WTC11 (cell line): Measurements from ENCODE around the gene LY9. TPM values are rescaled to one million over a fixed set of nuclear protein-coding genes. Genes with fewer than 3 reads are reported as not detected.

Source experiments
- ATAC-seq: fragments of 200-7000 bp; cut with Tn5 transposase; 2 replicates; pipeline ENCODE4 v1.10.0; 2021; ENCODE audit warnings: mild to moderate bottlenecking, moderate library complexity
- CTCF ChIA-PET: fragments of 300-600 bp; sonication (Branson Sonifier 250); formaldehyde crosslinking; loops from one replicate; lab custom pipeline; 2021; ENCODE audit warnings: antibody characterized with exemption; lab: Charles Lee
- POLR2A ChIA-PET: fragments of 350-600 bp; sonication (Branson Sonifier 250); formaldehyde crosslinking; loops from one replicate; lab custom pipeline; 2021; ENCODE audit warnings: antibody characterized with exemption; lab: Charles Lee
- DNase-seq: peaks from one replicate; pipeline ENCODE4 v3.0.0; 2021; ENCODE audit warnings: low spot score
- H3K27ac Mint-ChIP-seq: 2 replicates; pipeline ENCODE4 v1.8.0; 2021; ENCODE audit warnings: mixed read lengths
- H3K27me3 Mint-ChIP-seq: 2 replicates; pipeline ENCODE4 v1.8.0; 2021; ENCODE audit warnings: low read depth, mild to moderate bottlenecking, moderate library complexity, mixed read lengths
- H3K36me3 Mint-ChIP-seq: 2 replicates; pipeline ENCODE4 v1.8.0; 2021; ENCODE audit warnings: mixed read lengths
- H3K4me1 Mint-ChIP-seq: 2 replicates; pipeline ENCODE4 v1.8.0; 2022; ENCODE audit warnings: mixed read lengths
- H3K4me3 Mint-ChIP-seq: 2 replicates; pipeline ENCODE4 v1.8.0; 2021; ENCODE audit warnings: mild to moderate bottlenecking, moderate library complexity, mixed read lengths
- H3K9me3 Mint-ChIP-seq: 2 replicates; pipeline ENCODE4 v1.8.0; 2021; ENCODE audit warnings: mixed read lengths
- ARID4B ChIP-seq: sonication (generic); formaldehyde crosslinking; IDR thresholded peaks from 2 replicates; pipeline ENCODE4 v1.8.0; 2023; ENCODE audit warnings: missing genetic modification reagents, mild to moderate bottlenecking, borderline replicate concordance
- ATF2 ChIP-seq: sonication (generic); formaldehyde crosslinking; IDR thresholded peaks from 2 replicates; pipeline ENCODE4 v1.8.1; 2022; ENCODE audit warnings: low read depth, missing genetic modification reagents, borderline replicate concordance
- CREB1 ChIP-seq: sonication (generic); formaldehyde crosslinking; IDR thresholded peaks from 2 replicates; pipeline ENCODE4 v1.8.0; 2023; ENCODE audit warnings: mild to moderate bottlenecking, missing genetic modification reagents
- FOXJ3 ChIP-seq: sonication (generic); formaldehyde crosslinking; IDR thresholded peaks from 2 replicates; pipeline ENCODE4 v1.9.0; 2021; ENCODE audit warnings: missing genetic modification reagents, mild to moderate bottlenecking, borderline replicate concordance
- MLX ChIP-seq: sonication (generic); formaldehyde crosslinking; IDR thresholded peaks from 2 replicates; pipeline ENCODE4 v1.8.1; 2023; ENCODE audit warnings: mild to moderate bottlenecking, missing genetic modification reagents, moderate library complexity
- NR2C2 ChIP-seq: sonication (generic); formaldehyde crosslinking; IDR thresholded peaks from 2 replicates; pipeline ENCODE4 v1.8.0; 2022; ENCODE audit warnings: mild to moderate bottlenecking, missing genetic modification reagents
- PREB ChIP-seq: sonication (generic); formaldehyde crosslinking; IDR thresholded peaks from 2 replicates; pipeline ENCODE4 v1.8.1; 2022; ENCODE audit warnings: mild to moderate bottlenecking, missing genetic modification reagents, moderate library complexity, borderline replicate concordance
- SMAD4 ChIP-seq: sonication (generic); formaldehyde crosslinking; IDR thresholded peaks from 2 replicates; pipeline ENCODE4 v1.8.0; 2022; ENCODE audit warnings: mild to moderate bottlenecking, missing genetic modification reagents
- TCF7 ChIP-seq: sonication (generic); formaldehyde crosslinking; IDR thresholded peaks from 2 replicates; pipeline ENCODE4 v1.8.0; 2022; ENCODE audit warnings: mild to moderate bottlenecking, low read depth, missing genetic modification reagents, moderate library complexity
- USF1 ChIP-seq: sonication (generic); formaldehyde crosslinking; IDR thresholded peaks from 2 replicates; pipeline ENCODE4 v1.8.0; 2022; ENCODE audit warnings: mild to moderate bottlenecking, missing genetic modification reagents
- USF2 ChIP-seq: sonication (generic); formaldehyde crosslinking; IDR thresholded peaks from 2 replicates; pipeline ENCODE4 v1.8.1; 2023; ENCODE audit warnings: mild to moderate bottlenecking, missing genetic modification reagents, moderate library complexity
- ZNF232 ChIP-seq: sonication (generic); formaldehyde crosslinking; IDR thresholded peaks from 2 replicates; pipeline ENCODE4 v1.8.0; 2022; ENCODE audit warnings: mild to moderate bottlenecking, missing genetic modification reagents
- ZNF281 ChIP-seq: sonication (generic); formaldehyde crosslinking; IDR thresholded peaks from 2 replicates; pipeline ENCODE4 v1.8.0; 2023; ENCODE audit warnings: mild to moderate bottlenecking, missing genetic modification reagents
- ZNF396 ChIP-seq: fragments of 250-450 bp; sonication (Bioruptor Pico); IDR thresholded peaks from 2 replicates; pipeline ENCODE4 v1.8.0; 2021; ENCODE audit warnings: mild to moderate bottlenecking, moderate library complexity, borderline replicate concordance
- total RNA-seq: library from RNA; stranded (reverse); gene quantifications from 3 replicates; pipeline ENCODE4 v1.2.3, GENCODE V29; 2021

Gene LY9
- total RNA-seq, 1 experiment from 2014 or later, result not detected

- CTCF ChIA-PET, result interaction anchor here (0.6 to 2.8 kb wide), 3 partner anchors 26 to 553 kb away, joined by 3 to 9 read pairs (median 8); no protein-coding TSS in a partner anchor
- H3K4me1 Mint-ChIP-seq, result peaks cover 17% of the 10 kb centered on the region
- no peak for TF ChIP-seq ARID4B
- no peak for TF ChIP-seq ATF2 (CRISPR knock-in tag)
- H3K4me3 Mint-ChIP-seq, result no peak overlapping the region
- H3K27me3 Mint-ChIP-seq, result no peaks in the 10 kb centered on the region; the same call in 1 of the 2 replicates
- no peak overlapping the region for H3K27ac Mint-ChIP-seq
- peaks cover 14% of the 10 kb centered on the region for H3K9me3 Mint-ChIP-seq
- DNase-seq, result no peak
- H3K36me3 Mint-ChIP-seq, result peaks cover 8% of the 10 kb centered on the region
- POLR2A ChIA-PET, result no interaction called here
- ATAC-seq, result no peak
Measured at GRCh38 chr1:160806109-160806665, 10.2 kb downstream of the LY9 start.

- peaks cover 14% of the 10 kb centered on the region for H3K9me3 Mint-ChIP-seq
- no peak for TF ChIP-seq ZNF232 (CRISPR knock-in tag)
- no peak for TF ChIP-seq ZNF396 (CRISPR knock-in tag)
- TF ChIP-seq SMAD4 (CRISPR knock-in tag), result no peak
- TF ChIP-seq ZNF281 (CRISPR knock-in tag), result no peak
- no peak for TF ChIP-seq MLX (CRISPR knock-in tag)
- no peak for TF ChIP-seq NR2C2 (CRISPR knock-in tag)
- no peak for TF ChIP-seq USF2 (CRISPR knock-in tag)
- no peak for TF ChIP-seq CREB1 (CRISPR knock-in tag)
- no peak for TF ChIP-seq USF1 (CRISPR knock-in tag)
- no peak for TF ChIP-seq PREB (CRISPR knock-in tag)
- no peak for TF ChIP-seq FOXJ3 (CRISPR knock-in tag)
- no peak for TF ChIP-seq TCF7 (CRISPR knock-in tag)
- peaks cover 20% of the 10 kb centered on the region for H3K4me1 Mint-ChIP-seq
- H3K36me3 Mint-ChIP-seq, result peaks cover 8% of the 10 kb centered on the region
- ChIA-PET POLR2A (no interaction called here), CTCF (interaction anchor here (1.8 to 2.8 kb wide), 2 partner anchors 15 to 29 kb away, joined by 9 to 13 read pairs; no protein-coding TSS in a partner anchor)
- no peak for ATAC-seq
- no peak for DNase-seq
- H3K4me3 Mint-ChIP-seq, result no peak overlapping the region
- H3K27ac Mint-ChIP-seq, result no peak overlapping the region
- H3K27me3 Mint-ChIP-seq, result no peaks in the 10 kb centered on the region; the same call in 1 of the 2 replicates
Measured at GRCh38 chr1:160806784-160807183, 10.8 kb downstream of the LY9 start.
